Measurements from ENCODE around the gene PLXNA1.
A peak's percentile ranks its signal among the peaks of the same experiment; 100 is the strongest.

PLXNA1 gene

GRCh38 chr3:126969586-126969985 is 13.3 kb upstream of the PLXNA1 start:
- Mint-ChIP-seq H3K36me3 (ENCODE audit: low read depth) (no peaks in the 10 kb centered on the region), H3K27me3 (ENCODE audit: low read depth) (peaks cover 14% of the 10 kb centered on the region), H3K9me3 (peaks cover 6% of the 10 kb centered on the region), H3K4me3 (no peak overlapping the region), H3K27ac (no peak overlapping the region), H3K4me1 (ENCODE audit: low read depth) (peaks cover 1% of the 10 kb centered on the region)

GRCh38 chr3:126970101-126970500 is 12.8 kb upstream of the PLXNA1 start:
- peaks cover 19% of the 10 kb centered on the region for H3K27me3 Mint-ChIP-seq (ENCODE audit: low read depth)
- H3K36me3 Mint-ChIP-seq (ENCODE audit: low read depth) = no peaks in the 10 kb centered on the region
- no peak overlapping the region for H3K4me3 Mint-ChIP-seq
- no peak overlapping the region for H3K27ac Mint-ChIP-seq
- H3K9me3 Mint-ChIP-seq = peaks cover 11% of the 10 kb centered on the region
- H3K4me1 Mint-ChIP-seq (ENCODE audit: low read depth) = peaks cover 1% of the 10 kb centered on the region

GRCh38 chr3:126970921-126971320 is 12.0 kb upstream of the PLXNA1 start:
- Mint-ChIP-seq H3K27ac (no peak overlapping the region), H3K4me3 (no peak overlapping the region), H3K27me3 (ENCODE audit: low read depth) (peaks cover 22% of the 10 kb centered on the region), H3K9me3 (peaks cover 17% of the 10 kb centered on the region), H3K36me3 (ENCODE audit: low read depth) (no peaks in the 10 kb centered on the region), H3K4me1 (ENCODE audit: low read depth) (peaks cover 1% of the 10 kb centered on the region)

- no peak overlapping the region for H3K4me3 Mint-ChIP-seq
These were observed 11.0 kb upstream of the PLXNA1 start for GRCh38 chr3:126971891-126972351.

GRCh38 chr3:126972866-126973265 is 10.0 kb upstream of the PLXNA1 start:
- H3K36me3 Mint-ChIP-seq (ENCODE audit: low read depth) = no peaks in the 10 kb centered on the region
- peaks cover 17% of the 10 kb centered on the region for H3K9me3 Mint-ChIP-seq
- H3K27me3 Mint-ChIP-seq (ENCODE audit: low read depth) = peaks cover 22% of the 10 kb centered on the region
- no peak overlapping the region for H3K4me3 Mint-ChIP-seq
- H3K4me1 Mint-ChIP-seq (ENCODE audit: low read depth) = no peaks in the 10 kb centered on the region
- no peak overlapping the region for H3K27ac Mint-ChIP-seq

More at GRCh38 chr3:126971891-126972351, 11.0 kb upstream of the PLXNA1 start:
- Mint-ChIP-seq H3K27ac (no peak overlapping the region), H3K4me1 (ENCODE audit: low read depth) (no peaks in the 10 kb centered on the region), H3K36me3 (ENCODE audit: low read depth) (no peaks in the 10 kb centered on the region), H3K9me3 (peaks cover 17% of the 10 kb centered on the region), H3K27me3 (ENCODE audit: low read depth) (peaks cover 22% of the 10 kb centered on the region)

GRCh38 chr3:126973814-126974213 is 9.1 kb upstream of the PLXNA1 start:
- no peaks in the 10 kb centered on the region for H3K4me1 Mint-ChIP-seq (ENCODE audit: low read depth)
- H3K9me3 Mint-ChIP-seq = peaks cover 17% of the 10 kb centered on the region
- no peak overlapping the region for H3K4me3 Mint-ChIP-seq
- peaks cover 26% of the 10 kb centered on the region for H3K27me3 Mint-ChIP-seq (ENCODE audit: low read depth)
- no peaks in the 10 kb centered on the region for H3K36me3 Mint-ChIP-seq (ENCODE audit: low read depth)
- H3K27ac Mint-ChIP-seq = no peak overlapping the region

- Mint-ChIP-seq H3K36me3 (ENCODE audit: low read depth) (no peaks in the 10 kb centered on the region), H3K4me3 (no peak overlapping the region), H3K27me3 (ENCODE audit: low read depth) (peaks cover 28% of the 10 kb centered on the region), H3K4me1 (ENCODE audit: low read depth) (peaks cover 9% of the 10 kb centered on the region), H3K27ac (no peak overlapping the region), H3K9me3 (peaks cover 17% of the 10 kb centered on the region)
These were observed 8.2 kb upstream of the PLXNA1 start for GRCh38 chr3:126974756-126975155.

- H3K4me1 Mint-ChIP-seq (ENCODE audit: low read depth) = peaks cover 18% of the 10 kb centered on the region
- no peaks in the 10 kb centered on the region for H3K36me3 Mint-ChIP-seq (ENCODE audit: low read depth)
- peaks cover 17% of the 10 kb centered on the region for H3K9me3 Mint-ChIP-seq
- peaks cover 23% of the 10 kb centered on the region for H3K27me3 Mint-ChIP-seq (ENCODE audit: low read depth)
- H3K27ac Mint-ChIP-seq = no peak overlapping the region
- no peak overlapping the region for H3K4me3 Mint-ChIP-seq
These were observed 6.0 kb upstream of the PLXNA1 start for GRCh38 chr3:126976906-126977305.

GRCh38 chr3:126977821-126978220 is 5.1 kb upstream of the PLXNA1 start:
- H3K27ac Mint-ChIP-seq = no peak overlapping the region
- no peak overlapping the region for H3K4me3 Mint-ChIP-seq
- H3K27me3 Mint-ChIP-seq (ENCODE audit: low read depth) = peaks cover 23% of the 10 kb centered on the region
- H3K9me3 Mint-ChIP-seq = peaks cover 17% of the 10 kb centered on the region
- no peaks in the 10 kb centered on the region for H3K36me3 Mint-ChIP-seq (ENCODE audit: low read depth)
- peaks cover 21% of the 10 kb centered on the region for H3K4me1 Mint-ChIP-seq (ENCODE audit: low read depth)

GRCh38 chr3:126978291-126978690 is 4.6 kb upstream of the PLXNA1 start:
- no peak overlapping the region for H3K4me3 Mint-ChIP-seq
- H3K9me3 Mint-ChIP-seq = peaks cover 17% of the 10 kb centered on the region
- peaks cover 21% of the 10 kb centered on the region for H3K4me1 Mint-ChIP-seq (ENCODE audit: low read depth)
- no peaks in the 10 kb centered on the region for H3K36me3 Mint-ChIP-seq (ENCODE audit: low read depth)
- H3K27ac Mint-ChIP-seq = no peak overlapping the region
- H3K27me3 Mint-ChIP-seq (ENCODE audit: low read depth) = peaks cover 23% of the 10 kb centered on the region

GRCh38 chr3:126979046-126979628 is 3.8 kb upstream of the PLXNA1 start:
- Mint-ChIP-seq H3K4me1 (ENCODE audit: low read depth) (peaks cover 21% of the 10 kb centered on the region), H3K9me3 (peaks cover 16% of the 10 kb centered on the region), H3K36me3 (ENCODE audit: low read depth) (no peaks in the 10 kb centered on the region), H3K4me3 (no peak overlapping the region), H3K27ac (no peak overlapping the region), H3K27me3 (ENCODE audit: low read depth) (peaks cover 23% of the 10 kb centered on the region)

GRCh38 chr3:126980266-126980811 is 2.6 kb upstream of the PLXNA1 start:
- peaks cover 4% of the 10 kb centered on the region for H3K9me3 Mint-ChIP-seq
- H3K4me1 Mint-ChIP-seq (ENCODE audit: low read depth) = peaks cover 21% of the 10 kb centered on the region
- no peaks in the 10 kb centered on the region for H3K36me3 Mint-ChIP-seq (ENCODE audit: low read depth)
- H3K27me3 Mint-ChIP-seq (ENCODE audit: low read depth) = peaks cover 18% of the 10 kb centered on the region
- no peak overlapping the region for H3K4me3 Mint-ChIP-seq
- no peak overlapping the region for H3K27ac Mint-ChIP-seq

- peaks cover 17% of the 10 kb centered on the region for H3K27me3 Mint-ChIP-seq (ENCODE audit: low read depth)
- H3K27ac Mint-ChIP-seq = peak overlapping the region; percentile 89
- no peaks in the 10 kb centered on the region for H3K9me3 Mint-ChIP-seq
- no peaks in the 10 kb centered on the region for H3K36me3 Mint-ChIP-seq (ENCODE audit: low read depth)
- peaks cover 21% of the 10 kb centered on the region for H3K4me1 Mint-ChIP-seq (ENCODE audit: low read depth)
- peak overlapping the region; percentile 81 for H3K4me3 Mint-ChIP-seq
These were observed 817 bp upstream of the PLXNA1 start for GRCh38 chr3:126982126-126982470.

GRCh38 chr3:126983276-126983652 is 349 bp downstream of the PLXNA1 start:
- H3K9me3 Mint-ChIP-seq = no peaks in the 10 kb centered on the region
- no peaks in the 10 kb centered on the region for H3K36me3 Mint-ChIP-seq (ENCODE audit: low read depth)
- no peak overlapping the region for H3K27ac Mint-ChIP-seq
- H3K4me1 Mint-ChIP-seq (ENCODE audit: low read depth) = peaks cover 21% of the 10 kb centered on the region
- H3K27me3 Mint-ChIP-seq (ENCODE audit: low read depth) = peaks cover 17% of the 10 kb centered on the region
- no peak overlapping the region for H3K4me3 Mint-ChIP-seq

GRCh38 chr3:126983653-126984390 is 907 bp downstream of the PLXNA1 start:
- Mint-ChIP-seq H3K4me3 (no peak overlapping the region), H3K9me3 (no peaks in the 10 kb centered on the region), H3K36me3 (ENCODE audit: low read depth) (no peaks in the 10 kb centered on the region), H3K27me3 (ENCODE audit: low read depth) (peaks cover 13% of the 10 kb centered on the region), H3K4me1 (ENCODE audit: low read depth) (peaks cover 21% of the 10 kb centered on the region), H3K27ac (no peak overlapping the region)

All from T-helper 1 cell treated with Interleukin-12 subunit alpha and Interleukin-12 subunit beta and Interleukin-4 antibody, amounts not matched to agents 30 μg/mL and 1 μg/mL, for 36 hours (primary cell).